GM19099 (cell line): ENCODE data around the gene AATK.

Experiments
- POLR2A ChIP-seq: IDR thresholded peaks from 3 replicates; pipeline ENCODE4 v1.6.1; 2011; ENCODE audit warnings: low read depth; ENCODE audit not compliant: insufficient read length; ENCODE audit errors: extremely low read depth

AATK gene

DNA sequence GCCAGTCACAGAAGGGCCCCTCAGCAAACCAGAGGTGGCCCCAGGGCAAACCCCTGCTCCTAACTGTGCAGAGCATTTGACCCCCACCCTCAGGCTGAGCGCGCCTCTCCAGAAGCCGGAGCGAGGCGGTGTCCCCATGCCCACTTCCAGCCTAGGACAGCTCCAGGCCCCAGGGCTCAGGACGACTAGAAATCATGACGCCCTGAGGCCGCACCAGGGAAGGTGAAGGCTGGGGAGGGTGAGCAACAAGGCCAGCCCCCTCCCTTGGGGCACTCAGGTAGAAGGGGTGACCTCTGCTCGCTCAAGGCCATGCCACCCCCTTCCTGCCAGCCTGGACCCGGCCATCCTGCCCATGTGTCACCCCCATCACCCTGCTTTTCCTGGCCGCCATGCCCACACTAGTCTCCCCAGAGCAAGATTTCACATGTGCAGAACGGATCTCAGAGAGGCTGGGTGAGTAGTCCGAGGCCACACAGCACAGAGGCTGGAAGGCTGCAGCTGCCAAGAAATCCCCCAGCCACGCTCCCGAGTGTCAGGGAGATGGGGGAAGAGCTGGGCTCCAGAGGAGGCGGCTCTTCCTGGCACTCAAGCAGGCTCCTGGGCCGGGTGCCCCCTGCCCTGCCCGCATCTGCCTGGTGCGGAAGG, 2.8 kb downstream of the AATK start:
- no peak for TF ChIP-seq POLR2A

GRCh38 chr17:81162491-81162890, 3.5 kb downstream of the AATK start:
- no peak for TF ChIP-seq POLR2A

GRCh38 chr17:81161972-81162371, 4.0 kb downstream of the AATK start:
- TF ChIP-seq POLR2A, result no peak

GRCh38 chr17:81161536-81161935, 4.5 kb downstream of the AATK start:
- TF ChIP-seq POLR2A, result no peak

- no peak for TF ChIP-seq POLR2A
These were observed 5.1 kb downstream of the AATK start for GRCh38 chr17:81160747-81161453.

DNA sequence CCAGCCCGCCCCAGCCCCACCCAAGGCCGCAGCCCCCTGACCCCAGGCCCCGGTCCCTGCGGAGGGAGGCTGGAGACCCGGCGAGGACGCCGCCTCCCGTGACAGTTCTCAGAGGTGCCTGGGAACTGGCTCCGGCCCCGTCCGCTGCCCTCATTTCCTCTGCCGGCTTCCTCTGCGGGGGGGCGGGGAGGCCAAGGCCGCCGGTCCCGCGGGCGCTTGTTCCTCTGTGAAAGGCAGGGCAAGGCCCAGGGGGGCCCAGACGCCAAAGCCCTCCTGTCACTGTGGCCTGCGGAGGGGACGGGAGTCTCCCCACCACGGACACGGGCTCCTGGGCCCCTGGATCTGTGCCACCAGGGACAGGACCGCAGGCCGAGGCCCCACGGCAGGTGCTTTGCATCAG, 5.7 kb downstream of the AATK start:
- no peak for TF ChIP-seq POLR2A

GRCh38 chr17:81159611-81160265, 6.3 kb downstream of the AATK start:
- no peak for TF ChIP-seq POLR2A

GRCh38 chr17:81158688-81159590, 7.1 kb downstream of the AATK start:
- TF ChIP-seq POLR2A, result no peak

- no peak for TF ChIP-seq POLR2A
These were observed 8.0 kb downstream of the AATK start for GRCh38 chr17:81157848-81158687.

GRCh38 chr17:81156866-81157805, 8.9 kb downstream of the AATK start:
- no peak for TF ChIP-seq POLR2A

- no peak for TF ChIP-seq POLR2A
These were observed 11.1 kb downstream of the AATK start for GRCh38 chr17:81154961-81155360.

GRCh38 chr17:81153340-81153803, 12.6 kb downstream of the AATK start:
- TF ChIP-seq POLR2A, result no peak

GRCh38 chr17:81152288-81152828, 13.7 kb downstream of the AATK start:
- TF ChIP-seq POLR2A, result no peak
